Measurements from ENCODE around the gene KRTAP19-3. TPM values are rescaled to one million over a fixed set of nuclear protein-coding genes. Genes with fewer than 3 reads are reported as not detected.

KRTAP19-3 gene
- not detected in 5 replicates for total RNA-seq (2022; extraction: Qiagen RNA extraction)

GRCh38 chr21:30491963-30492428 is at the start of gene KRTAP19-3:
TSS of gene KRTAP19-3 (minus strand) at chr21:30492013. CDS start at chr21:30491957, 56 bp downstream.

GRCh38 chr21:30502041-30502440 is 10.2 kb upstream of the KRTAP19-3 start, which contains the start of gene KRTAP19-5:
TSS of gene KRTAP19-5 (minus strand) at chr21:30502141. CDS start at chr21:30502090, 51 bp downstream.

DNA sequence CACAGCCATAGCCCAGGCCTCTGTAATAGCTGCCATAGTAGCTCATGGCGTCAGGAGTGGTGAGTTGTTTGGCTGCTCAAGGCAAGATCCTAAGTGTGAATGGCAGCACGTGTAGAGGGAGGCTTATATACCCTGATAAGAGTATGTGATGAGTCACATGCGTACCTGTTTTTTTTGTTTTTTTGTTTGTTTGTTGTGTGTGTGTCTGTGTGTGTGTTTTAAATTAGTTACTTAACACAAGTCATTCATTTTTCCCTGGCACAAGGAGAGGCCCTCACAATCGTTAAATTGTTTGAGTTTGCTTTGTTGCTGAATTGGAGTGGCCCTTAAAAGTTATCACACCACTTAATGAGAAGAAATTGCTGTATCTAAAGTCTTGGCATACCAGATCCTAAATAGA is 5.3 kb upstream of the KRTAP19-3 start, which contains the start of gene KRTAP19-4:
Gene KRTAP19-4 (minus strand): TSS at position 101 of the 400 bp plus-strand sequence. CDS start 55 bp downstream, at position 46.

DNA sequence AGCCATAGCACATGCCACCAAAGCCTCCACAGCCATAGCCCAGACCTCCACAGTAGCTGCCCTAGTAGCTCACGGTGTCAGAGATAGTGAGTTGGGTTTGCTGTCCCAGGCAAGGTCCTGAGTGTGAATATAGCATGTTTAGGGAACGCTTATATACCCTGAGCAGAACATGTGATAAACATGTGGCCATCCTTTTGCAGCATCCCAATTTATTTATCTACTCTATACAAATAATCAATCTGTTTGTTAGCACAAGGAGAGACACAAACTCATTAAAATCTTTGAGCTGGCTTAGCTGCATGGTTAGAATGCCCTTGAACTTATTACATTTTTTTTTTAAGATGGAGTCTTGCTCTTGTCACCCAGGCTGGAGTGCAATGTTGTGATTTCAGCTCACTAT is 4.5 kb downstream of the KRTAP19-3 start, which contains the start of gene KRTAP19-2:
Gene KRTAP19-2 (minus strand): TSS at position 101 of the 400 bp plus-strand sequence. CDS start 88 bp downstream, at position 13.

DNA sequence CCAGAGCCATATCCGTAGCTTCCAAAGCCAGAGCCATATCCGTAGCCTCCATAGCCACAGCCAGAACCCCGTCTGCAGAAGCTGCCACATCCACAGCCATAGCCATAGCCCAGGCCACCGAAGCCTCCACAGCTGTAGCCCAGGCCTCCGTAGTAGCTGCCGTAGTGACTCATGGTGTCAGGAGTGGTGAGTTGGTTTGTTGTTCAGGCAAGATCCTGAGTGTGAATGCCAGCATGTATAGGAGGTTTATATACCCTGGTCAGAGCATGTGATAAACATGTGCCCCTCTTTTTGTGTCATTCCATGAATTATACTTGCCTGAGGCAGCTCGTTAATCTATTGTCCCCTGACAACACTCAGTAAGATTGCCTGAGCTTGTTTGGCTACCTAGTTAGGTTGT is 11.7 kb downstream of the KRTAP19-3 start, which contains the start of gene KRTAP19-1:
Gene KRTAP19-1 (minus strand): TSS at position 223 of the 400 bp plus-strand sequence. CDS start 50 bp downstream, at position 173.

Other genes starting within 250 kb of the KRTAP19-3 start
- not detected in 5 replicates for gene KRTAP24-1, start 209.1 kb downstream of the KRTAP19-3 start, total RNA-seq (2022; extraction: Qiagen RNA extraction)
- gene KRTAP25-1, start 202.5 kb downstream of the KRTAP19-3 start, total RNA-seq (2022; extraction: Qiagen RNA extraction): not detected in 5 replicates
- not detected in 5 replicates for gene KRTAP26-1, start 171.7 kb downstream of the KRTAP19-3 start, total RNA-seq (2022; extraction: Qiagen RNA extraction)
- not detected in 5 replicates for gene KRTAP27-1, start 154.3 kb downstream of the KRTAP19-3 start, total RNA-seq (2022; extraction: Qiagen RNA extraction)
- gene KRTAP23-1, start 143.4 kb downstream of the KRTAP19-3 start, total RNA-seq (2022; extraction: Qiagen RNA extraction): not detected in 5 replicates
- not detected in 5 replicates for gene KRTAP13-2, start 119.7 kb downstream of the KRTAP19-3 start, total RNA-seq (2022; extraction: Qiagen RNA extraction)
- gene KRTAP13-1, start 96.0 kb downstream of the KRTAP19-3 start, total RNA-seq (2022; extraction: Qiagen RNA extraction): not detected in 5 replicates
- not detected in 5 replicates for gene KRTAP13-3, start 66.1 kb downstream of the KRTAP19-3 start, total RNA-seq (2022; extraction: Qiagen RNA extraction)
- not detected in 5 replicates for gene KRTAP13-4, start 61.8 kb downstream of the KRTAP19-3 start, total RNA-seq (2022; extraction: Qiagen RNA extraction)
- gene KRTAP15-1, start 51.7 kb downstream of the KRTAP19-3 start, total RNA-seq (2022; extraction: Qiagen RNA extraction): not detected in 5 replicates
- not detected in 5 replicates for gene KRTAP19-1, start 11.6 kb downstream of the KRTAP19-3 start, total RNA-seq (2022; extraction: Qiagen RNA extraction)
- gene KRTAP19-2, start 4.6 kb downstream of the KRTAP19-3 start, total RNA-seq (2022; extraction: Qiagen RNA extraction): not detected in 5 replicates
- not detected in 5 replicates for gene KRTAP19-4, start 5.2 kb upstream of the KRTAP19-3 start, total RNA-seq (2022; extraction: Qiagen RNA extraction)
- not detected in 5 replicates for gene KRTAP19-5, start 10.1 kb upstream of the KRTAP19-3 start, total RNA-seq (2022; extraction: Qiagen RNA extraction)
- not detected in 5 replicates for gene KRTAP19-6, start 49.9 kb upstream of the KRTAP19-3 start, total RNA-seq (2022; extraction: Qiagen RNA extraction)
- not detected in 5 replicates for gene KRTAP19-7, start 69.3 kb upstream of the KRTAP19-3 start, total RNA-seq (2022; extraction: Qiagen RNA extraction)
- not detected in 5 replicates for gene KRTAP22-2, start 98.4 kb upstream of the KRTAP19-3 start, total RNA-seq (2022; extraction: Qiagen RNA extraction)
- gene KRTAP6-3, start 100.4 kb upstream of the KRTAP19-3 start, total RNA-seq (2022; extraction: Qiagen RNA extraction): not detected in 5 replicates
- not detected in 5 replicates for gene KRTAP6-2, start 106.9 kb upstream of the KRTAP19-3 start, total RNA-seq (2022; extraction: Qiagen RNA extraction)
- not detected in 5 replicates for gene KRTAP22-1, start 109.1 kb upstream of the KRTAP19-3 start, total RNA-seq (2022; extraction: Qiagen RNA extraction)
- not detected in 5 replicates for gene KRTAP6-1, start 121.9 kb upstream of the KRTAP19-3 start, total RNA-seq (2022; extraction: Qiagen RNA extraction)
- not detected in 5 replicates for gene KRTAP20-1, start 124.4 kb upstream of the KRTAP19-3 start, total RNA-seq (2022; extraction: Qiagen RNA extraction)
- gene KRTAP20-4, start 128.6 kb upstream of the KRTAP19-3 start, total RNA-seq (2022; extraction: Qiagen RNA extraction): not detected in 5 replicates
- gene KRTAP20-2, start 143.2 kb upstream of the KRTAP19-3 start, total RNA-seq (2022; extraction: Qiagen RNA extraction): not detected in 5 replicates
- gene KRTAP20-3, start 150.9 kb upstream of the KRTAP19-3 start, total RNA-seq (2022; extraction: Qiagen RNA extraction): not detected in 5 replicates
- gene KRTAP21-3, start 226.8 kb upstream of the KRTAP19-3 start, total RNA-seq (2022; extraction: Qiagen RNA extraction): not detected in 5 replicates